Kidney (tissue), 22 donors: ENCODE results near the gene LRRN2. TPM values are rescaled to one million over a fixed set of nuclear protein-coding genes. Genes with fewer than 3 reads are reported as not detected.
A peak's percentile ranks its signal among the peaks of the same experiment; 100 is the strongest.

ENCODE experiments used
- DNase-seq, 5 donors: peaks; one replicate each; pipeline ENCODE4 v3.0.0-alpha.2; 2013 to 2020
- FAIRE-seq: peaks from 2 replicates; lab custom pipeline; 2012; peaks lifted over from hg19 to GRCh38; lab: Jason Lieb, UNC
- H3K27ac ChIP-seq, 2 donors: one replicate each; pipeline ENCODE4 v1.7.0; 2013; ENCODE audit warnings: low read depth in 2 of 2, low read length in 2 of 2, inconsistent platforms in 1 of 2
- H3K27me3 ChIP-seq: one replicate; pipeline ENCODE4 v1.7.1; 2013; ENCODE audit warnings: low read length, inconsistent platforms; ENCODE audit not compliant: control insufficient read depth, insufficient read depth
- H3K36me3 ChIP-seq, 3 donors: one replicate each; pipeline versions ENCODE4 v1.7.0 to v1.7.1; 2013; ENCODE audit warnings: low read length in 3 of 3, control low read depth in 1 of 3, inconsistent platforms in 1 of 3; ENCODE audit not compliant: insufficient read depth in 3 of 3, control insufficient read depth in 2 of 3
- H3K4me1 ChIP-seq, 3 donors: one replicate each; pipeline versions ENCODE4 v1.7.0 to v1.7.1; 2013; ENCODE audit warnings: low read length in 3 of 3, inconsistent platforms in 1 of 3, low read depth in 1 of 3; ENCODE audit not compliant: control insufficient read depth in 2 of 3, insufficient read depth in 2 of 3
- H3K4me3 ChIP-seq, 3 donors: one replicate each; pipeline versions ENCODE4 v1.7.0 to v1.8.1; 2013; ENCODE audit warnings: low read length in 3 of 3, control low read depth in 1 of 3, inconsistent platforms in 1 of 3
- H3K9ac ChIP-seq, 3 donors: one replicate each; pipeline versions ENCODE4 v1.7.0 to v1.7.1; 2013; ENCODE audit warnings: low read length in 3 of 3, control low read depth in 1 of 3, inconsistent platforms in 1 of 3
- H3K9me3 ChIP-seq, 3 donors: one replicate each; pipeline versions ENCODE4 v1.7.0 to v1.7.1; 2013; ENCODE audit warnings: low read length in 3 of 3, control low read depth in 1 of 3, inconsistent platforms in 1 of 3; ENCODE audit not compliant: control insufficient read depth in 2 of 3, insufficient read depth in 1 of 3
- intact Hi-C: fragments of 100-400 bp; cut with DNase I; formaldehyde crosslinking; loops from one replicate; pipeline ENCODE4 v1.11.1; 2022
- long read RNA-seq, 10 donors: library from polyadenylated mRNA in 1 of 10; unstranded in 1 of 10; transcript quantifications; one replicate each; pipeline ENCODE4 v2.0.0 and lab custom pipeline, GENCODE V29; 2021 to 2026
- polyA plus RNA-seq: library from polyadenylated mRNA; stranded (reverse); fragments of 350-450 nt; fragmentation: Illumina TruSeq; extraction: RNeasy Lipid Tissue Mini Kit (QIAGEN cat#74804); gene quantifications from one replicate; pipeline ENCODE4 v1.2.3, GENCODE V29; 2014; ENCODE audit warnings: low read depth, low replicate concordance; ENCODE audit not compliant: insufficient read depth
- total RNA-seq: library from RNA; stranded (reverse); fragmentation: NEBNext Ultra II Directional; extraction: Animal tissue kit (Norgen Biotek cat#: 25700); gene quantifications from one replicate; pipeline ENCODE4 v1.2.1, GENCODE V29; 2021
- TF ChIP-seq, protein P1 (sequence below): IDR thresholded peaks from 3 replicates; pipeline ENCODE4 v1.5.1; 2012; ENCODE audit warnings: mild to moderate bottlenecking, moderate library complexity, borderline replicate concordance; ENCODE audit not compliant: insufficient read depth; ENCODE audit errors: extremely low read depth
- donor health status: control.
- donor health status: control.
- donor health status: control.
- donor health status: control.
- donor health status: control.
- donor health status: DM: yes; HTN: yes; CAD: no.
- donor health status: Normal renal cell carcinoma (clear cell type).

The LRRN2 gene
- total RNA-seq (14.4 TPM), polyA plus RNA-seq (16.0 TPM)
- long read RNA-seq, donor 1, full-length matches to known transcripts: 7 of 7 reads
- long read RNA-seq, donor 1, partial matches to known transcripts: 0 of 7 reads
- long read RNA-seq, donor 1, other reads (novel, unspliced or antisense): 0 of 7 reads
- long read RNA-seq, donor 2, full-length matches to known transcripts: 9 of 9 reads
- long read RNA-seq, donor 2, partial matches to known transcripts: 0 of 9 reads
- long read RNA-seq, donor 2, other reads (novel, unspliced or antisense): 0 of 9 reads
- long read RNA-seq, donor 3, full-length matches to known transcripts: 4 of 4 reads
- long read RNA-seq, donor 3, partial matches to known transcripts: 0 of 4 reads
- long read RNA-seq, donor 3, other reads (novel, unspliced or antisense): 0 of 4 reads
- long read RNA-seq, donor 4, full-length matches to known transcripts: 13 of 13 reads
- long read RNA-seq, donor 4, partial matches to known transcripts: 0 of 13 reads
- long read RNA-seq, donor 4, other reads (novel, unspliced or antisense): 0 of 13 reads
- long read RNA-seq, donor 5: 0 reads
- long read RNA-seq, donor 6, full-length matches to known transcripts: 6 of 6 reads
- long read RNA-seq, donor 6, partial matches to known transcripts: 0 of 6 reads
- long read RNA-seq, donor 6, other reads (novel, unspliced or antisense): 0 of 6 reads
- long read RNA-seq, donor 7, full-length matches to known transcripts: 17 of 19 reads
- long read RNA-seq, donor 7, partial matches to known transcripts: 0 of 19 reads
- long read RNA-seq, donor 7, other reads (novel, unspliced or antisense): 2 of 19 reads
- long read RNA-seq, donor 8, full-length matches to known transcripts: 17 of 17 reads
- long read RNA-seq, donor 8, partial matches to known transcripts: 0 of 17 reads
- long read RNA-seq, donor 8, other reads (novel, unspliced or antisense): 0 of 17 reads
- long read RNA-seq, donor 9, full-length matches to known transcripts: 5 of 5 reads
- long read RNA-seq, donor 9, partial matches to known transcripts: 0 of 5 reads
- long read RNA-seq, donor 9, other reads (novel, unspliced or antisense): 0 of 5 reads
- long read RNA-seq, donor 10, full-length matches to known transcripts: 7 of 7 reads
- long read RNA-seq, donor 10, partial matches to known transcripts: 0 of 7 reads
- long read RNA-seq, donor 10, other reads (novel, unspliced or antisense): 0 of 7 reads

DNA sequence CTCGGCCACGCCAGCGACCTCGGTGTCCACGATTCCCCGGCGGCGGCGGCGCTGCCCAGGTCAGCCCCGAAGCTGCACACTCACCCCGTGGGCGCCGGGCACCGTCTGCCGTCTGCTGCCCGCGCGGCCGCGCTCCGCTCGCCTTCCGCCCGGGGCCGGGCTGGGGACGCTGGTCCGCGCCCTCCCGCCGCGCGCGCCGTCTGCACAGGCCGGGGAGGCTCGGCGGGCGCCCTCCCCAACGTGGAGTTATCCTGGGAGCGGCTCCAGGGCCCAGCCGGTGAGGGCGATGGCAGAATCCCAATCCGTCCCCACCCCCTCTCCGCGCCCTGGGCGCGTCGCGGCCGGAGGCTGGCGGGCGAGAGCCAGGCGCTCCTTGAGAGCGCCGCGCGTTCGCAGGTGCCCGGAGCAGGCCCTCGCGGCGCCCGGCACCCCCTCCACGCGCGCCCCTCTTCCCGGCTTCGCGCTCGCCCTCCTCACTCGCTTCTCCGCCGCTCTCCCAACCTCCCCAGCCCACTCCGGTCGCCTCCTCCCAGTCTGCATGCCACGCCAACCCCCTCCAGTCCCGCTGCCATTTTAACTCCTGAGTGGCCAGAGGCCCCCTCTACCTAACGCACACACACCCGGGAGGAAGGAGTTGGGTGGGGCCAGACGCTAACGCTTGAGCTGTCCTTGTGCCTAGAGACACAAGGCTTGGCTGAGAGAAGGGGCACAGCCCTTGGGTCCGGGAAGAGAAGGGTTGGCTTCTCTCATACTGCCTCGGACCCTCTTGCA, at the start of gene LRRN2:
LRRN2 (minus strand) TSS at position 503 of the 771 bp plus-strand sequence. CDS start 65,746 bp downstream, outside the sequence.
- Histone ChIP-seq H3K27ac (no peak within 1 kb of the TSS), H3K9ac (peak within 1 kb of the TSS in 2 of 3 donors; percentile 19 to 51), H3K4me3 (peak within 1 kb of the TSS; percentile 24 to 56 (median 50)), H3K36me3 (no peaks in the 10 kb centered on the region), H3K9me3 (no peaks in the 10 kb centered on the region), H3K4me1 (peaks cover 0 to 16% (median 0%) of the 10 kb centered on the region in 3 donors), H3K27me3 (peaks cover 2% of the 10 kb centered on the region)
- TF ChIP-seq, protein P1, sequence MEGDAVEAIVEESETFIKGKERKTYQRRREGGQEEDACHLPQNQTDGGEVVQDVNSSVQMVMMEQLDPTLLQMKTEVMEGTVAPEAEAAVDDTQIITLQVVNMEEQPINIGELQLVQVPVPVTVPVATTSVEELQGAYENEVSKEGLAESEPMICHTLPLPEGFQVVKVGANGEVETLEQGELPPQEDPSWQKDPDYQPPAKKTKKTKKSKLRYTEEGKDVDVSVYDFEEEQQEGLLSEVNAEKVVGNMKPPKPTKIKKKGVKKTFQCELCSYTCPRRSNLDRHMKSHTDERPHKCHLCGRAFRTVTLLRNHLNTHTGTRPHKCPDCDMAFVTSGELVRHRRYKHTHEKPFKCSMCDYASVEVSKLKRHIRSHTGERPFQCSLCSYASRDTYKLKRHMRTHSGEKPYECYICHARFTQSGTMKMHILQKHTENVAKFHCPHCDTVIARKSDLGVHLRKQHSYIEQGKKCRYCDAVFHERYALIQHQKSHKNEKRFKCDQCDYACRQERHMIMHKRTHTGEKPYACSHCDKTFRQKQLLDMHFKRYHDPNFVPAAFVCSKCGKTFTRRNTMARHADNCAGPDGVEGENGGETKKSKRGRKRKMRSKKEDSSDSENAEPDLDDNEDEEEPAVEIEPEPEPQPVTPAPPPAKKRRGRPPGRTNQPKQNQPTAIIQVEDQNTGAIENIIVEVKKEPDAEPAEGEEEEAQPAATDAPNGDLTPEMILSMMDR: no peak
- intact Hi-C loops: no loop called here
- DNase-seq: peak in 4 of 5 donors; percentile 25 to 56 (median 39)
- no peak for FAIRE-seq

DNA sequence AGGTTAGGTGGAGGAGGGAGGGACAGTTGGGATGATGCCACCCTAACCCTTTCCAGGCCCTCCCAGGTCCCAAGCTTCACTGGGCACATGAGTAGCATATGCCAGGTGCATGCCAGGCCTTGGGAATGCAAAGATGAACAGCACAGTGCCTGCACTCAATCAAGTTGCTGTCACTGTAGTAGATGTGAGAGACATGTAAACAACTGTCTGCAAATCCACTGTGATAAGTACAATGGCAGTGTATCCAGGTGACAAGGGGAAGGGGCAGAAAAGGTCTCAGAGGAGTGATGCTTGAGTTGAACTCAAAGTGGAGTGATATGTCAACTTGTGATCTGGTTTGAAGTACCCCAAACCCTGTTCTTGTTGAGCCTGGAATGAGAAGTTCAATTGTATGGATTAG, 49.5 kb upstream of the LRRN2 start:
- H3K9ac ChIP-seq: no peak overlapping the region
- H3K36me3 ChIP-seq: no peaks in the 10 kb centered on the region
- TF ChIP-seq, protein P1: no peak
- no peaks in the 10 kb centered on the region for H3K27me3 ChIP-seq
- H3K9me3 ChIP-seq: peaks cover 0 to 3% (median 0%) of the 10 kb centered on the region in 3 donors
- H3K4me3 ChIP-seq: no peak overlapping the region
- FAIRE-seq (no peak), DNase-seq (no peak)
- intact Hi-C loops: no loop called here
- no peaks in the 10 kb centered on the region for H3K4me1 ChIP-seq
- H3K27ac ChIP-seq: no peak overlapping the region

GRCh38 chr1:204733869-204734596, 48.5 kb upstream of the LRRN2 start:
- no peak for DNase-seq
- TF ChIP-seq, protein P1: no peak
- H3K4me1 ChIP-seq: no peaks in the 10 kb centered on the region

More at GRCh38 chr1:204733869-204734596, 48.5 kb upstream of the LRRN2 start:
- intact Hi-C loops: no loop called here
- H3K36me3 ChIP-seq: no peaks in the 10 kb centered on the region
- H3K27ac ChIP-seq: no peak overlapping the region
- no peak overlapping the region for H3K9ac ChIP-seq
- H3K4me3 ChIP-seq: no peak overlapping the region
- peaks cover 0 to 3% (median 0%) of the 10 kb centered on the region in 3 donors for H3K9me3 ChIP-seq
- no peaks in the 10 kb centered on the region for H3K27me3 ChIP-seq
- no peak for FAIRE-seq
